LNCaP clone FGC (cell line): Measurements from ENCODE around the gene SASH1.

Experiments used
- DNase-seq: peaks from one replicate; pipeline ENCODE4 v3.0.0-alpha.2; 2011; ENCODE audit warnings: low read depth
- H3K4me3 ChIP-seq: 2 replicates; pipeline ENCODE4 v1.5.1; 2011; ENCODE audit warnings: mild to moderate bottlenecking, low read depth, low read length, control low read depth
- TF ChIP-seq, protein P1 (sequence below): IDR thresholded peaks from 2 replicates; pipeline ENCODE4 v1.5.1; 2012; ENCODE audit warnings: mild to moderate bottlenecking; ENCODE audit not compliant: control insufficient read depth, insufficient read depth; ENCODE audit errors: extremely low read depth

SASH1 gene

DNA sequence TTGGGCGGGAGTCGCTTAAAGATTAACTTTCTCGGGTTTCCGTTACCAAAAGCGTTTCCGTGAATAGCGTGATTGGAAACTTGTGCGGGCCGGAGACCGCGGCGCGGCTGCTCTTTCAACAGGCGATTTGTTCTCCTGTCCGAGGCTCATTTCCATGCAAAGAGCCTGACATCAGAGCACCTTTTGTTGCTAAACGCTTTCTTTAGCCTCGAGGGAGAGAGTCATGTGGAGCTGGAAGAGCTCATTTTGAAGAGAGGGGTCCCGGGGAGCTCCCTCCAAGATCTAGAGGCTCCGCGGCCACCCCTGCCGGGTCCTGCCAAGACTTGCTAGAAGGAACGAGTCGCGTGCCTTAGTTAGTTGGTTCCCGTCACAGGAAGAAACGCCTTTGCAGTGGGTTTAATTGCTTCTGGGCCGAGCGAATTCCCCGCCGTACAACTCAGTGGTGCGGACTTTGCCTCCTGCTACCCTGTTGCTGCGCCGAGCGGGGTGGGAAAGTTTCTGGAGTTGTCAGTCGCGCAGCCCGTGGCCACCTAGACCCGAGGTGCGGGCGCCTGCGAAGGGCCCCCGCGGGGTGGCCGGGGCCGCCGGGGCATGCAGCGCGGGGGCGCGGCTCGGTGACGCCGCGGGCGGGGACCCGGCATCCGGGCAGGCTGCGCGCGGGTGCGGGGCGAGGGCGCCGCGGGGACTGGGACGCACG lies at the start of gene SASH1:
SASH1 (plus strand) TSS at position 489 of the 697 bp plus-strand sequence. CDS start 230 bp downstream, outside the sequence.
- TF ChIP-seq, protein P1, sequence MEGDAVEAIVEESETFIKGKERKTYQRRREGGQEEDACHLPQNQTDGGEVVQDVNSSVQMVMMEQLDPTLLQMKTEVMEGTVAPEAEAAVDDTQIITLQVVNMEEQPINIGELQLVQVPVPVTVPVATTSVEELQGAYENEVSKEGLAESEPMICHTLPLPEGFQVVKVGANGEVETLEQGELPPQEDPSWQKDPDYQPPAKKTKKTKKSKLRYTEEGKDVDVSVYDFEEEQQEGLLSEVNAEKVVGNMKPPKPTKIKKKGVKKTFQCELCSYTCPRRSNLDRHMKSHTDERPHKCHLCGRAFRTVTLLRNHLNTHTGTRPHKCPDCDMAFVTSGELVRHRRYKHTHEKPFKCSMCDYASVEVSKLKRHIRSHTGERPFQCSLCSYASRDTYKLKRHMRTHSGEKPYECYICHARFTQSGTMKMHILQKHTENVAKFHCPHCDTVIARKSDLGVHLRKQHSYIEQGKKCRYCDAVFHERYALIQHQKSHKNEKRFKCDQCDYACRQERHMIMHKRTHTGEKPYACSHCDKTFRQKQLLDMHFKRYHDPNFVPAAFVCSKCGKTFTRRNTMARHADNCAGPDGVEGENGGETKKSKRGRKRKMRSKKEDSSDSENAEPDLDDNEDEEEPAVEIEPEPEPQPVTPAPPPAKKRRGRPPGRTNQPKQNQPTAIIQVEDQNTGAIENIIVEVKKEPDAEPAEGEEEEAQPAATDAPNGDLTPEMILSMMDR, result no peak
- DNase-seq, result peak; percentile 51
- peak within 1 kb of the TSS; percentile 84 for H3K4me3 ChIP-seq

DNA sequence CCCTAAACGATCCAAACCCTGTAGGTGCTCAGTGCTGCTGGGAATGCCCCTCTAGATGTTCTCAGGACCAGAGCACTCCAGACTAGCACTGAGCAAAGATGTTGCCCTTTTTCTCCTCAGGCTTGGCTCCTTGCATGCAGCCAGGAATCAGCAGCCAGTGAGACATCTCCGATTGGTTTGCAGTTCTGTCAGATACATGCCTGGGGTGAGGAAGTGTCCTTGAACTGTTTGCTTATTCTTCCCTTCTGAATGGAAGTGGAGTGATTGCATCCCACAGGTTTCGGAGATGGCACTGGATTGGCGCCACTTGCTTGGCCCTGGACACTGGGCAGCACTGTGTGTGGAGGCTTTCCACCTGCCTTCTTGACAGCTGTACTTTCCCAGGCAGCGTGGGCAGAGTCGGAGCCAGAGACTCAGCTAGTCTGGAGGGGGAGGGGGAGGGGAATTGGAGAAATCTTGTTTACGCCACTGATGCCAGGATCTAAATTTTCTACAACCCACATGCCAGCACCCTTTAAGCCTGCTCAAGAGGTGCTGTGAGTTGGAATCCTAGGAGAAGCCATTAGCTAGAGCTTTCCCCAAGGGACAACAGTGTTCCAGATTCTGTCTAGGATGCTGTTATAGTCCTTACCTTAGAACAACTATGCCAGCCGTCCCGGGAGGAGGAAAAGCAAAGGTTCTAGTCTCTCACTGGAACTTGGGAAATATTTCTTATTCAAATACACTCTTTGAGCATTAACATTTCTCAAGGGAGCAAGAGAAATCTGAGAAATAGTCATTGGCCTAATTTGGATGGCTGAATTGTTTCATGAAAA lies 49.2 kb upstream of the SASH1 start:
- H3K4me3 ChIP-seq, result no peak overlapping the region
- no peak for DNase-seq
- TF ChIP-seq, protein P1, result no peak

DNA sequence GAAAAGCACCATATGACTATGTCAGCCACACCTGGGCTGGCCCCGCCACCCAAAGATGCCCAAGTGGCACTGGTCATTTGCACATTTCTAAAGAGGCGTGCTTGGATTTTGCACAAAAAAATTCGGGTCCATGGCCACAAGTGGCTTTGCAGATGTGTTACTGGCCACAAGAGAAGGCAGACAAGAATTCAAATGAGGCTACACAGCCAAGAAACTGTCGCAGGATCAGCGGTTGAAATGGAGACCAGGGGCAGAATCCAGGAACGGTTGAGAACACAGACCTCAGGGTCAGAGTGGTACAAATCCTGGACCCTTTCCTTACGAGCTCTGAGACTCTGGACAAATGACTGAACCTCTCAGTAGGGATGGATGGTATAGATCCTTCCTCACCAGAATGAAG lies 48.6 kb upstream of the SASH1 start:
- TF ChIP-seq, protein P1, result no peak
- DNase-seq, result no peak
- no peak overlapping the region for H3K4me3 ChIP-seq

DNA sequence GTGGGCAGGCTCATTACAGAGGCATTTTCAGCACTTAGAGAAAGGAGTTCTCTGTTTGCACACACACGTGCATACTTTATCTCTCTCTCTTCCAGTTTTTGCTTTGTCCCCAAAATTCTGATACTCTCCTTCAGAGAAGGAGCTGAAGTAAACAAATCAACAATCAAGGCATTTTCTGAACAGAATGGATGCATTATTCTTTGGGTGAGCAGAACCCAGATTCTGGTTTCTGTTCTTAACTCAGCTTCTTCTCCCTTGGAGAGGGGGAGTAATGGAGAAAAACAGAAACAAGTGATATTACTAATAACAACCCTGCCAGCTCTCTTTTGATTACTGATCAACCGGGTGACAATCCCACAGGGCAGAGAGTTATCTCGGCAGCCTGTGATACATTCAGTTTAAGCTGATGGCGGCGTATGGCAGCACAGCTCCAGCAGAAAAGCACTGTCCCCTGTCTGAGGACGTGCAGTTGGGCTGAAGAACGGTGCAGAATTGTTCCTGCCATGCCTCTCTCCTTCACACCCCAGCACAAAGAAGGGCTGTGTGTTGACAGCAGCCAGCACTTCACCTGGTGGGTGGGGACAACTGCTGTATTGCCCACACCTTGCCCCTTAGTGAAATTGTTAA lies 47.3 kb upstream of the SASH1 start:
- no peak for DNase-seq
- TF ChIP-seq, protein P1, result no peak
- H3K4me3 ChIP-seq, result no peak overlapping the region

DNA sequence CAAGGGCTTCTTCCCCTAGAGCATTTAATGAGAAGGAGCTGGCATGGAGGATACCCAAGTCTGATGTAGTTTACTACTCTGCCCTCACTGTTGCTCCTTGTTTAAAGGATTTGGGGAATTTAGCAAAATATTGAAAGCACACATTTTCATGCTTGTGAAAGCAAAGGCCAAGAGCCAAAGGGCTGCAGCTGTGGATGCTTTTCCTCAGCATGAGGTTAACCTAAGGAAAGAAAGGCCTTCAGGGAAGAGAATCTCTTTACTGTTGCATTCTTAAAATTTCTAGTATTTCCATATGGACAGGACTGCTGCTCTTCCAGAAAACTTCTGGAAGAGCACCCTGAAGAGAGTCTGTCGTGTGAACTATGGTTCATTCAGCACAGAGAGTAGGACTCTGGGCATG lies 45.9 kb upstream of the SASH1 start:
- TF ChIP-seq, protein P1, result no peak
- no peak for DNase-seq

DNA sequence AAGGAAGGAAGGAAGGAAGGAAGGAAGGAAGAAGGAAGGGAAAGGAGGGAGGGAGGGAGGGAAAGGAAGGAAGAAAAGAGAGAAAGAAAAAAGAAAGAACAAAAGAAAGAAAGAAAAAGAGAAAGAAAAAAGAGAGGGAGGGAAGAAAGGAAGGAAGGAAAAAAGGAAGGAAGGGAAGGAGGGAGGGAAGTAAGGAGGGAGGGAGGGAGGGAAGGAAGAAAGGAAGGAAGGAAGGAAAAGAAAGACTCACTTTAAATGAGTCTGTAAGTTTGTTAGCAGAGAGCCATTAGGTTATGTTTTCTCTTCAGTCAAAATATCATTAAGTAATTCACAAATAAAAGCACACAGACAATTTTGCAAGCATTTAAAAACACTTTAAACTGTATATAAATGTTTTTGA lies 44.0 kb upstream of the SASH1 start:
- no peak for DNase-seq
- H3K4me3 ChIP-seq, result no peak overlapping the region
- TF ChIP-seq, protein P1, result no peak

More for the DNA sequence above, 45.9 kb upstream of the SASH1 start:
- H3K4me3 ChIP-seq, result no peak overlapping the region
